ENCODE measurements around the gene RAB6B. TPM values are rescaled to one million over a fixed set of nuclear protein-coding genes. Genes with fewer than 3 reads are reported as not detected.

RAB6B gene
- total RNA-seq, 2 donors from 2014 or later: 2.2 to 3.0 TPM

GRCh38 chr3:133901847-133902246, 6.2 kb upstream of the RAB6B start:
- H3K9me3 Mint-ChIP-seq: no peaks in the 10 kb centered on the region
- no peak overlapping the region for H3K27ac Mint-ChIP-seq
- Histone ChIP-seq H3K36me3 (ENCODE audit: control insufficient read depth, insufficient read depth, low read length) (no peaks in the 10 kb centered on the region), H3K9me3 (ENCODE audit: control insufficient read depth, low read length) (no peaks in the 10 kb centered on the region), H3K27me3 (ENCODE audit: control insufficient read depth, insufficient read depth, low read length, poor library complexity, severe bottlenecking) (peaks cover 41% of the 10 kb centered on the region), H3K4me3 (ENCODE audit: low read length) (no peak overlapping the region), H3K9ac (ENCODE audit: extremely low read depth, low read length, poor library complexity, severe bottlenecking) (no peak overlapping the region), H3K27ac (ENCODE audit: low read depth, low read length) (no peak overlapping the region), H3K4me1 (ENCODE audit: control insufficient read depth, insufficient read depth, low read length) (no peaks in the 10 kb centered on the region)
- H3K27me3 Mint-ChIP-seq (ENCODE audit: insufficient read depth): peaks cover 56% of the 10 kb centered on the region
- no peaks in the 10 kb centered on the region for H3K4me1 Mint-ChIP-seq
- 89 to 91% methylated on average over 5 of the region's 5 CpGs for WGBS, 2 experiments (ENCODE audit: insufficient coverage in 1 of 2, insufficient read length in 1 of 2)
- H3K36me3 Mint-ChIP-seq (ENCODE audit: low read depth): no peaks in the 10 kb centered on the region
- DNase-seq: no peak
- no peak for TF ChIP-seq CTCF (conservative IDR thresholded peaks at IDR 0.05)
- H3K4me3 Mint-ChIP-seq: no peak overlapping the region

- Mint-ChIP-seq H3K4me1 (no peaks in the 10 kb centered on the region), H3K4me3 (no peak overlapping the region), H3K9me3 (no peaks in the 10 kb centered on the region), H3K27ac (no peak overlapping the region), H3K27me3 (ENCODE audit: insufficient read depth) (peaks cover 63% of the 10 kb centered on the region), H3K36me3 (ENCODE audit: low read depth) (no peaks in the 10 kb centered on the region)
- TF ChIP-seq CTCF (conservative IDR thresholded peaks at IDR 0.05): peak; percentile 69
- WGBS, 2 experiments (ENCODE audit: insufficient coverage in 1 of 2, insufficient read length in 1 of 2): 79 to 80% methylated on average over 1 of the region's 1 CpG
- Histone ChIP-seq H3K4me3 (ENCODE audit: low read length) (no peak overlapping the region), H3K27ac (ENCODE audit: low read depth, low read length) (no peak overlapping the region), H3K9ac (ENCODE audit: extremely low read depth, low read length, poor library complexity, severe bottlenecking) (no peak overlapping the region), H3K36me3 (ENCODE audit: control insufficient read depth, insufficient read depth, low read length) (no peaks in the 10 kb centered on the region), H3K27me3 (ENCODE audit: control insufficient read depth, insufficient read depth, low read length, poor library complexity, severe bottlenecking) (peaks cover 49% of the 10 kb centered on the region), H3K4me1 (ENCODE audit: control insufficient read depth, insufficient read depth, low read length) (no peaks in the 10 kb centered on the region), H3K9me3 (ENCODE audit: control insufficient read depth, low read length) (no peaks in the 10 kb centered on the region)
- DNase-seq: peak; percentile 67
These were observed 5.4 kb upstream of the RAB6B start for GRCh38 chr3:133901083-133901482.

GRCh38 chr3:133899311-133899710, 3.6 kb upstream of the RAB6B start:
- Histone ChIP-seq H3K4me1 (ENCODE audit: control insufficient read depth, insufficient read depth, low read length) (no peaks in the 10 kb centered on the region), H3K36me3 (ENCODE audit: control insufficient read depth, insufficient read depth, low read length) (no peaks in the 10 kb centered on the region), H3K9me3 (ENCODE audit: control insufficient read depth, low read length) (no peaks in the 10 kb centered on the region), H3K4me3 (ENCODE audit: low read length) (no peak overlapping the region), H3K27me3 (ENCODE audit: control insufficient read depth, insufficient read depth, low read length, poor library complexity, severe bottlenecking) (peaks cover 58% of the 10 kb centered on the region), H3K9ac (ENCODE audit: extremely low read depth, low read length, poor library complexity, severe bottlenecking) (no peak overlapping the region), H3K27ac (ENCODE audit: low read depth, low read length) (no peak overlapping the region)
- TF ChIP-seq CTCF (conservative IDR thresholded peaks at IDR 0.05): no peak
- Mint-ChIP-seq H3K27ac (no peak overlapping the region), H3K4me1 (no peaks in the 10 kb centered on the region), H3K9me3 (no peaks in the 10 kb centered on the region), H3K36me3 (ENCODE audit: low read depth) (no peaks in the 10 kb centered on the region), H3K27me3 (ENCODE audit: insufficient read depth) (peaks cover 71% of the 10 kb centered on the region), H3K4me3 (no peak overlapping the region)
- DNase-seq: no peak

Data from endodermal cell (in vitro differentiated cells).